Kidney (tissue), 22 donors: ENCODE data around the gene UBE2M. TPM values are rescaled to one million over a fixed set of nuclear protein-coding genes. Genes with fewer than 3 reads are reported as not detected.
"Not testable (repeated sequence)": the region's sequence is repeated elsewhere in the genome, so short reads cannot be mapped to it uniquely, and the experiment has no call there.

ENCODE experiments used
- DNase-seq, 5 donors: peaks; one replicate each; pipeline ENCODE4 v3.0.0-alpha.2; 2013 to 2020
- FAIRE-seq: peaks from 2 replicates; lab custom pipeline; 2012; peaks lifted over from hg19 to GRCh38; lab: Jason Lieb, UNC
- H3K27ac ChIP-seq, 2 donors: one replicate each; pipeline ENCODE4 v1.7.0; 2013; ENCODE audit warnings: low read depth in 2 of 2, low read length in 2 of 2, inconsistent platforms in 1 of 2
- H3K27me3 ChIP-seq: one replicate; pipeline ENCODE4 v1.7.1; 2013; ENCODE audit warnings: low read length, inconsistent platforms; ENCODE audit not compliant: control insufficient read depth, insufficient read depth
- H3K36me3 ChIP-seq, 3 donors: one replicate each; pipeline versions ENCODE4 v1.7.0 to v1.7.1; 2013; ENCODE audit warnings: low read length in 3 of 3, control low read depth in 1 of 3, inconsistent platforms in 1 of 3; ENCODE audit not compliant: insufficient read depth in 3 of 3, control insufficient read depth in 2 of 3
- H3K4me1 ChIP-seq, 3 donors: one replicate each; pipeline versions ENCODE4 v1.7.0 to v1.7.1; 2013; ENCODE audit warnings: low read length in 3 of 3, inconsistent platforms in 1 of 3, low read depth in 1 of 3; ENCODE audit not compliant: control insufficient read depth in 2 of 3, insufficient read depth in 2 of 3
- H3K4me3 ChIP-seq, 3 donors: one replicate each; pipeline versions ENCODE4 v1.7.0 to v1.8.1; 2013; ENCODE audit warnings: low read length in 3 of 3, control low read depth in 1 of 3, inconsistent platforms in 1 of 3
- H3K9ac ChIP-seq, 3 donors: one replicate each; pipeline versions ENCODE4 v1.7.0 to v1.7.1; 2013; ENCODE audit warnings: low read length in 3 of 3, control low read depth in 1 of 3, inconsistent platforms in 1 of 3
- H3K9me3 ChIP-seq, 3 donors: one replicate each; pipeline versions ENCODE4 v1.7.0 to v1.7.1; 2013; ENCODE audit warnings: low read length in 3 of 3, control low read depth in 1 of 3, inconsistent platforms in 1 of 3; ENCODE audit not compliant: control insufficient read depth in 2 of 3, insufficient read depth in 1 of 3
- CTCF ChIP-seq: IDR thresholded peaks from 3 replicates; pipeline ENCODE4 v1.5.1; 2012; ENCODE audit warnings: mild to moderate bottlenecking, moderate library complexity, borderline replicate concordance; ENCODE audit not compliant: insufficient read depth; ENCODE audit errors: extremely low read depth
- intact Hi-C: fragments of 100-400 bp; cut with DNase I; formaldehyde crosslinking; loops from one replicate; pipeline ENCODE4 v1.11.1; 2022
- long read RNA-seq, 10 donors: library from polyadenylated mRNA in 1 of 10; unstranded in 1 of 10; transcript quantifications; one replicate each; pipeline ENCODE4 v2.0.0 and lab custom pipeline, GENCODE V29; 2021 to 2026
- polyA plus RNA-seq: library from polyadenylated mRNA; stranded (reverse); fragments of 350-450 nt; fragmentation: Illumina TruSeq; extraction: RNeasy Lipid Tissue Mini Kit (QIAGEN cat#74804); gene quantifications from one replicate; pipeline ENCODE4 v1.2.3, GENCODE V29; 2014; ENCODE audit warnings: low read depth, low replicate concordance; ENCODE audit not compliant: insufficient read depth
- total RNA-seq: library from RNA; stranded (reverse); fragmentation: NEBNext Ultra II Directional; extraction: Animal tissue kit (Norgen Biotek cat#: 25700); gene quantifications from one replicate; pipeline ENCODE4 v1.2.1, GENCODE V29; 2021
- donor health status: control.
- donor health status: control.
- donor health status: control.
- donor health status: control.
- donor health status: control.
- donor health status: DM: yes; HTN: yes; CAD: no.
- donor health status: Normal renal cell carcinoma (clear cell type).

The UBE2M gene
- 60.4 TPM for total RNA-seq
- polyA plus RNA-seq = 98.0 TPM
- long read RNA-seq, donor 1, transcript UBE2M-201 (6 exons, 1,508 nt) = major isoform, 43 of 43 reads
- long read RNA-seq, donor 1, partial matches to known transcripts = 0 of 43 reads
- long read RNA-seq, donor 1, other reads (novel, unspliced or antisense) = 0 of 43 reads
- long read RNA-seq, donor 2, transcript UBE2M-201 (6 exons, 1,508 nt) = major isoform, 34 of 39 reads
- long read RNA-seq, donor 2, partial matches to known transcripts = 0 of 39 reads
- long read RNA-seq, donor 2, other reads (novel, unspliced or antisense) = 5 of 39 reads
- long read RNA-seq, donor 3, transcript UBE2M-201 (6 exons, 1,508 nt) = major isoform, 34 of 39 reads
- long read RNA-seq, donor 3, partial matches to known transcripts = 5 of 39 reads
- long read RNA-seq, donor 3, other reads (novel, unspliced or antisense) = 0 of 39 reads
- long read RNA-seq, donor 4, transcript UBE2M-201 (6 exons, 1,508 nt) = major isoform, 37 of 37 reads
- long read RNA-seq, donor 4, partial matches to known transcripts = 0 of 37 reads
- long read RNA-seq, donor 4, other reads (novel, unspliced or antisense) = 0 of 37 reads
- long read RNA-seq, donor 5 = 0 reads
- long read RNA-seq, donor 6, transcript UBE2M-201 (6 exons, 1,508 nt) = major isoform, 44 of 44 reads
- long read RNA-seq, donor 6, partial matches to known transcripts = 0 of 44 reads
- long read RNA-seq, donor 6, other reads (novel, unspliced or antisense) = 0 of 44 reads
- long read RNA-seq, donor 7, transcript UBE2M-201 (6 exons, 1,508 nt) = major isoform, 67 of 77 reads
- long read RNA-seq, donor 7, partial matches to known transcripts = 2 of 77 reads
- long read RNA-seq, donor 7, other reads (novel, unspliced or antisense) = 8 of 77 reads
- long read RNA-seq, donor 8, transcript UBE2M-201 (6 exons, 1,508 nt) = major isoform, 39 of 45 reads
- long read RNA-seq, donor 8, partial matches to known transcripts = 6 of 45 reads
- long read RNA-seq, donor 8, other reads (novel, unspliced or antisense) = 0 of 45 reads
- long read RNA-seq, donor 9, transcript UBE2M-201 (6 exons, 1,508 nt) = major isoform, 14 of 22 reads
- long read RNA-seq, donor 9, partial matches to known transcripts = 7 of 22 reads
- long read RNA-seq, donor 9, other reads (novel, unspliced or antisense) = 0 of 22 reads
- long read RNA-seq, donor 10, transcript UBE2M-201 (6 exons, 1,508 nt) = major isoform, 37 of 54 reads
- long read RNA-seq, donor 10, partial matches to known transcripts = 17 of 54 reads
- long read RNA-seq, donor 10, other reads (novel, unspliced or antisense) = 0 of 54 reads

- Histone ChIP-seq H3K4me3 (peak within 1 kb of the TSS; percentile 93 to 100 (median 95)), H3K4me1 (peaks cover 3 to 54% (median 26%) of the 10 kb centered on the region in 3 donors), H3K27ac (peak within 1 kb of the TSS; percentile 98 to 100), H3K9me3 (no peaks in the 10 kb centered on the region), H3K9ac (peak within 1 kb of the TSS; percentile 96 to 100 (median 98)), H3K36me3 (peaks cover 0 to 11% (median 9%) of the 10 kb centered on the region in 3 donors), H3K27me3 (no peaks in the 10 kb centered on the region)
- TF ChIP-seq CTCF = no peak
- no peak for FAIRE-seq
- peak in 4 of 5 donors; percentile 33 to 94 (median 80) for DNase-seq
- intact Hi-C loops = no loop called here
Observed at GRCh38 chr19:58558066-58558622, at the start of gene UBE2M. Gene UBE2M, minus strand, starts transcription at chr19:58558611. Its CDS starts 230 bp downstream, at chr19:58558381.

- H3K27ac ChIP-seq, FAIRE-seq, H3K36me3 ChIP-seq, H3K27me3 ChIP-seq, H3K4me1 ChIP-seq, H3K4me3 ChIP-seq, H3K9me3 ChIP-seq, intact Hi-C loops, H3K9ac ChIP-seq: not testable (repeated sequence)
- peak in 2 of 5 donors; percentile 45 to 56 for DNase-seq
Observed at GRCh38 chr19:58607213-58607612, 48.8 kb upstream of the UBE2M start.

GRCh38 chr19:58606251-58606896 is 48.0 kb upstream of the UBE2M start:
- FAIRE-seq, intact Hi-C loops: not testable (repeated sequence)
- DNase-seq = peak in 2 of 5 donors; percentile 19 to 32

More at GRCh38 chr19:58606251-58606896, 48.0 kb upstream of the UBE2M start:
- H3K9ac ChIP-seq, H3K4me3 ChIP-seq, H3K27ac ChIP-seq, H3K9me3 ChIP-seq, H3K4me1 ChIP-seq, H3K27me3 ChIP-seq, H3K36me3 ChIP-seq: not testable (repeated sequence)
